ENCODE results near the gene ST3GAL2.

Gene ST3GAL2, protein sequence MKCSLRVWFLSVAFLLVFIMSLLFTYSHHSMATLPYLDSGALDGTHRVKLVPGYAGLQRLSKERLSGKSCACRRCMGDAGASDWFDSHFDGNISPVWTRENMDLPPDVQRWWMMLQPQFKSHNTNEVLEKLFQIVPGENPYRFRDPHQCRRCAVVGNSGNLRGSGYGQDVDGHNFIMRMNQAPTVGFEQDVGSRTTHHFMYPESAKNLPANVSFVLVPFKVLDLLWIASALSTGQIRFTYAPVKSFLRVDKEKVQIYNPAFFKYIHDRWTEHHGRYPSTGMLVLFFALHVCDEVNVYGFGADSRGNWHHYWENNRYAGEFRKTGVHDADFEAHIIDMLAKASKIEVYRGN

DNA sequence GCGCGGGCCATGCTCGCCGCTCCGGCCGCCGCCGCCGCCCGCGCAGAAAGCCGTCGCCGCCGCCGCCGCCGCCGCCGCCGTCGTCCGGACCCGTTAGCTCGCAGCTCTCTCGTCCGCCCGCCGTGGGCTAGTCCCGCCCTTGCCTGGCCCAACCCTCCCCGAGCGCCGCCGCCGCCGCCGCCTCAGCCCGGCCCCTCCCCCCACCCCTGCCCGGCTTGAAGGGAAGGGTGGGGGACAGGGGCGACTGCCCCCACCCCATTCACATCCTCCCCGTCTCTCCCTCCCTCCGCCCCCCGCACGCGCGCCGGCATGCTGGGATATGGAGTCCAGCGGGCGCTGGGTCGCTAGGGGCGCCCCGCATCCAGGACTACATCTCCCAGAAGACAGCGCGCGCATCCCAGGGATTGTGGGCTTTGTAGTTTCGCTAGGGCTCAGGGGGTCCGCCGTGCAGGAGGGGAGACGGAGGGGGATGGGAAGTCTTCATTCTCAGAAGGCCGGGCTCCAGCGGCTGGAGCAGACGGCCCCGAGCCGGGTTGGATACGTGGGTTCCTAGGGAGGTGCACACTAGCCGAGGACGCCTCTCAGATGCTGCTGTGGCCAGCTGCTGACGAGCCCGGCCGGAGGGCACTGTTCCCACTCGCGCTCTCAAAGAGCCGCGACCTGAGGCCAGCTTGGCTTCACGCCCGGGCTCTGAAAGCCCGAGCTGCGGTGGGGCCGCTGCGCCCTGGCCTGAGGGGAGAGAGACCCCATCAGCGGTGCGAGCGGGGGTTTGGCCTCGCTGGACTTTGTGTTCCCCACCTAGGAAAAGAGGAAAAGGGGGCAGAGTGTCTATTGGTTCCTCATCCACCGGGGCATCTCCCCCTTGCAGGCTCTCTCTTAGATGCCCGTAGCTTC is at the start of gene ST3GAL2:
Gene ST3GAL2, minus strand, starts transcription at position 132 of the 894 bp plus-strand sequence. CDS start 40,570 bp downstream, outside the sequence.
- H3K27me3 ChIP-seq (ENCODE audit: control insufficient read depth, insufficient read depth, low read length), result peaks cover 2% of the 10 kb centered on the region
- H3K4me3 ChIP-seq (ENCODE audit: low read depth, low read length), result peak within 1 kb of the TSS; percentile 84
- peaks cover 3% of the 10 kb centered on the region for H3K36me3 ChIP-seq (ENCODE audit: control insufficient read depth, insufficient read depth, low read length)
- H3K4me1 ChIP-seq (ENCODE audit: control insufficient read depth, insufficient read depth, low read length), result peaks cover 19% of the 10 kb centered on the region
- peak within 1 kb of the TSS; percentile 70 for H3K9ac ChIP-seq (ENCODE audit: low read depth, low read length)
- no peaks in the 10 kb centered on the region for H3K9me3 ChIP-seq (ENCODE audit: control insufficient read depth, insufficient read depth, low read length)

DNA sequence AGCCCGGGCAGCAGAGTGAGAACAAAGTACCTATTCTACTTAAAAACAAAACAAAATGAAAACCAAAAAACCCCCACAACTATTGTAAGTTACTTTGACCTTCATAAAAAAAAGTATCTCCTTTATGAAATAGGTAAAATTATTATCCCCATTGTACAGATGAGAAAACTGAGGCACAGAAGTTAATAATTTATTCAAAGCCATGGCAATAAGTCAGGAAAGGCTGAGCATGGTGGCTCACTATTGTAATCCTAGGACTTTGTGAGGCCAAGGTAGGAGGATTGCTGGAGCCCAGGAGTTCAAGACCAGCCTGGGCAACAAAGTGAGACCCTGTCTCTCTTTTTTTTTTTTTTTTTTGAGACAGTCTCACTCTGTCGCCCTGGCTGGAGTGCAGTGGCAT is 46.0 kb upstream of the ST3GAL2 start:
- Histone ChIP-seq H3K4me3 (ENCODE audit: low read depth, low read length) (no peak overlapping the region), H3K9me3 (ENCODE audit: control insufficient read depth, insufficient read depth, low read length) (no peaks in the 10 kb centered on the region), H3K36me3 (ENCODE audit: control insufficient read depth, insufficient read depth, low read length) (peaks cover 29% of the 10 kb centered on the region), H3K9ac (ENCODE audit: low read depth, low read length) (no peak overlapping the region), H3K27me3 (ENCODE audit: control insufficient read depth, insufficient read depth, low read length) (no peaks in the 10 kb centered on the region), H3K4me1 (ENCODE audit: control insufficient read depth, insufficient read depth, low read length) (no peaks in the 10 kb centered on the region)

DNA sequence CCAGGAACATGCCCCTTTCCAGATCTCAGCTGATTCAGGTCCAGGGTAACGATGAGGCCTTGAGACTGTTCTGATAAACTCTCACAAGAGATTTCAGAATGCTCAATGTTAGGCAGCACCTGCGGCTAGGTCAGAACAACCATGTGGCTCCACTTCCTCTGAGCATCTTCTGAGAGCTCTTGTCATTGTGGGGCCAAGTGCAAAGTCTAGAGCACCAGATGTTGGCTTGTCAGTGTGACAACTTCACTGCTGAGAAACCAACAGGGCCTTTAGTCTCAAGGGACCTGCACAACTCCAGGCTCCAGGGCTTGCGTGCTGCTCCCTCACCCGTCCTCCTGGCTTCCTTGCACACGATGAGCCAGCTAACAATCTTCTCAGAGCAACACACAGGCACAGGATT is 44.5 kb upstream of the ST3GAL2 start:
- H3K4me3 ChIP-seq (ENCODE audit: low read depth, low read length), result no peak overlapping the region
- H3K9ac ChIP-seq (ENCODE audit: low read depth, low read length), result no peak overlapping the region
- no peaks in the 10 kb centered on the region for H3K9me3 ChIP-seq (ENCODE audit: control insufficient read depth, insufficient read depth, low read length)
- no peaks in the 10 kb centered on the region for H3K4me1 ChIP-seq (ENCODE audit: control insufficient read depth, insufficient read depth, low read length)
- H3K27me3 ChIP-seq (ENCODE audit: control insufficient read depth, insufficient read depth, low read length), result no peaks in the 10 kb centered on the region
- peaks cover 36% of the 10 kb centered on the region for H3K36me3 ChIP-seq (ENCODE audit: control insufficient read depth, insufficient read depth, low read length)

- Histone ChIP-seq H3K9ac (ENCODE audit: low read depth, low read length) (no peak overlapping the region), H3K9me3 (ENCODE audit: control insufficient read depth, insufficient read depth, low read length) (no peaks in the 10 kb centered on the region), H3K36me3 (ENCODE audit: control insufficient read depth, insufficient read depth, low read length) (peaks cover 36% of the 10 kb centered on the region), H3K27me3 (ENCODE audit: control insufficient read depth, insufficient read depth, low read length) (no peaks in the 10 kb centered on the region), H3K4me1 (ENCODE audit: control insufficient read depth, insufficient read depth, low read length) (no peaks in the 10 kb centered on the region), H3K4me3 (ENCODE audit: low read depth, low read length) (no peak overlapping the region)
These were observed 43.7 kb upstream of the ST3GAL2 start for GRCh38 chr16:70482624-70483023.

DNA sequence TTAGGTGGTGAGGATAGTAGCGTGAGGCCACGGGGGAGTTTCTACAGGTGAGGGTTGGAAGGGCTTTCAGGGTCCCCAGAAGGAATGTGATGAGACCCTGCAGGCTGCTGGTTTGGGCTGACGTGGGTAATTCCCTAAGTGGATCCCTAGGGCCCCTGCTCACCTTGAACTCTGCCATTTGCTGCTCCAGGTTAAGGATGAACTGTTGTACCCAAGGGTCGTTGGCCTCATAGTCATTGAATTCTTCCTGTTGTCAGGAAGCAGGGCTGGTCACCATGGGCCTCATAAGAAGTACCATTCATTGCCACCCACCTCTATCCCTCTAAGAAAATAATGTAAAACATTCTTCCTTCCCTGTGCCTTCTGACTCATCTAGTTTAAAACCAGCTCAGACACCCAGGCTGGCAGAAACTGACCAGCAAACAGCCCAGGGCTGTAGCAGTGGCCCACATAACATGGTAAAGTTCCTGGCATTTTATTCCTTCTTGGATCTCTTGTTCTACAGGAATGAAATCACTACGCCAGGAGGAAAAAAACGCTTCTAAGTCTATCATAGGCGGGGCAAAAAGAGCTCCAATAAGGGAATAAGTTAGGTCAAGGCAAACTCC is 43.1 kb upstream of the ST3GAL2 start:
- Histone ChIP-seq H3K36me3 (ENCODE audit: control insufficient read depth, insufficient read depth, low read length) (peaks cover 36% of the 10 kb centered on the region), H3K4me3 (ENCODE audit: low read depth, low read length) (no peak overlapping the region), H3K9ac (ENCODE audit: low read depth, low read length) (no peak overlapping the region), H3K27me3 (ENCODE audit: control insufficient read depth, insufficient read depth, low read length) (no peaks in the 10 kb centered on the region), H3K4me1 (ENCODE audit: control insufficient read depth, insufficient read depth, low read length) (no peaks in the 10 kb centered on the region), H3K9me3 (ENCODE audit: control insufficient read depth, insufficient read depth, low read length) (no peaks in the 10 kb centered on the region)

DNA sequence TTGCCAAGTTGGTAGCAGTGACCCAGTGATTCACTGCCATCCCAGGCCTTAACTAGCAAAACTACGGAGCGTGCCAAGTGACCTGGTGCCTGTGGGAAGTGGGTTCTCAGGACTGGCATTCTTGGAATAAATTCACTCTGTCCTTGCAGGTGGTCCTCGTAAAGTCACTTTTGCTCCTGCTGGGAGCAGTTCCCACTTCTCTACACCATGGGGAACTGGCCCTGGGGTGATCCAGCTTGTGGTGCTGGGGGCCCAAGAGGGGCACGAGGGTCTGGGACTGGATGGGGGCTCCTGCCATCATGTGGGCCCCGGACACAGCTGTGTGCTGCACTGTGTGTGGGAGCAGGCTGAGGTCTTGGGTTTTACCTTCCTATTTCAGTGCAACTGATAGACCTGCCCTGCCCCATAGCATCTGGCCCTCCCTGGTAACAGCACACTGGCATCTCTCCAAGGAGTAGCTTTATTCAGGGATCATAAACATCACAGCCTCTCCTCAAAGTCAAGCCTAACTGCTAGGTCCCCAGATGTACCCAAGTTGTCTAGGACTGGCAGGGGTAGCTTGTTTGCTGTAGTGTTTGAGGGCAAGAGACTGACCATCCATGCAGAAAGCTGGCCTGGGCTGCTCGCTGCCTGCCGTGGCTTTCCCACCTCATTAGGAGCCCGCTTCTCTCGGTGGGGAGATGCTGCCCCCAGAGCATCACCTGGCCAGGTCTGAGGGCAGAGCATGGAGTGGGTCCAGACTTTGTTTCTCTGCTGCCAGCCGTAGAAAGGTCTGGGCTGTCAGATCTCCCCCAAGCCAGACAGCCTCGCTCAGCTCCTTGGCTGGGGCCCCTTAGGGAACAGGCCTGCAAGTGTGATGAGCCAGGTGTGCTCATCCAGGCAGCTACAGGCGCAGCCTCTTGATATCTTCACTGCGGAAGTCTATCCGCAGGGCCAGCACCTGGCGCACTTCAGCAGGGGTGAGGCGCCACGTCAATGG is 41.5 kb upstream of the ST3GAL2 start:
- Histone ChIP-seq H3K27me3 (ENCODE audit: control insufficient read depth, insufficient read depth, low read length) (no peaks in the 10 kb centered on the region), H3K36me3 (ENCODE audit: control insufficient read depth, insufficient read depth, low read length) (peaks cover 36% of the 10 kb centered on the region), H3K9ac (ENCODE audit: low read depth, low read length) (no peak overlapping the region), H3K4me1 (ENCODE audit: control insufficient read depth, insufficient read depth, low read length) (no peaks in the 10 kb centered on the region), H3K9me3 (ENCODE audit: control insufficient read depth, insufficient read depth, low read length) (no peaks in the 10 kb centered on the region), H3K4me3 (ENCODE audit: low read depth, low read length) (no peak overlapping the region)

DNA sequence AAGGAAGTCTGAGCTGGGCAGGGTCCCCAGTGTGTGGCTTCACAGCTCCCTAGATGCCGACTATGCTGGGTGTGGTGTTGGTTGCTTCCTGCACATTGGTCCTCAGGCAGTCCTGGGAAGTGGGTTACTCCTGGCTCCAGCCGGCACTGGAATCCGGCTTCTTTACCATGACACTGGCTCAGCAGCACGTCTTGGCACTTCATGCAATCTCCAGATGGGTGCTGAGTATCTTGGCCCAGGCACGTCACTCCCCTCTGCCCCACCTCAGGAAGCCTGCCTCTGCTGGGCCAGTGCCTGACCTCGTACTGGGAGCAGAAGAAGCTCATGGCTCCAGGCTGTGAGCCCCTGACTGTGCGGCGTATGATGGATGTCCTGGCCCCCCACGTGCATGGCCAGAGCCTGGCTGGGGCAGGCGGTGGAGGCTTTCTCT is 40.0 kb upstream of the ST3GAL2 start:
- Histone ChIP-seq H3K9ac (ENCODE audit: low read depth, low read length) (no peak overlapping the region), H3K4me3 (ENCODE audit: low read depth, low read length) (no peak overlapping the region), H3K9me3 (ENCODE audit: control insufficient read depth, insufficient read depth, low read length) (no peaks in the 10 kb centered on the region), H3K36me3 (ENCODE audit: control insufficient read depth, insufficient read depth, low read length) (peaks cover 35% of the 10 kb centered on the region), H3K27me3 (ENCODE audit: control insufficient read depth, insufficient read depth, low read length) (no peaks in the 10 kb centered on the region), H3K4me1 (ENCODE audit: control insufficient read depth, insufficient read depth, low read length) (no peaks in the 10 kb centered on the region)

DNA sequence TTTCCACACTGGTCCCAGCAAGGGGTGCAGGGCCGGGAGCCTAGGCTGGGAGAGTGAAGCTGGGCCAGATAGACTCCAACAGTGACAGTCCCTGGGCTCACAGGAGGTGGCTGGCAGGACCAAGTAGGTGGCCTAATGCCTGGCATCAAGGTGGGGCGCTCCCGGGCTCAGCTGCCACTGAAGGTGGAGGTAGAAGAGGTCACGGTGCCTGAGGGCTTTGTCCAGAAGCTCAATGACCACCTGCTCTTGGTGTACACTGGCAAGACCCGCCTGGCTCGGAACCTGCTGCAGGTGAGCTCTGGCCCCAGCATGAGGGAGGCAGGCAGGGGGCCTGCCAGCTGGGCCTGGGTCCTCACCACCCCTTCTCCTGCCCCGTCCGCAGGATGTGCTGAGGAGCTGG is 39.3 kb upstream of the ST3GAL2 start:
- Histone ChIP-seq H3K36me3 (ENCODE audit: control insufficient read depth, insufficient read depth, low read length) (peaks cover 28% of the 10 kb centered on the region), H3K4me3 (ENCODE audit: low read depth, low read length) (no peak overlapping the region), H3K9me3 (ENCODE audit: control insufficient read depth, insufficient read depth, low read length) (no peaks in the 10 kb centered on the region), H3K27me3 (ENCODE audit: control insufficient read depth, insufficient read depth, low read length) (no peaks in the 10 kb centered on the region), H3K4me1 (ENCODE audit: control insufficient read depth, insufficient read depth, low read length) (no peaks in the 10 kb centered on the region), H3K9ac (ENCODE audit: low read depth, low read length) (no peak overlapping the region)

- no peak overlapping the region for H3K9ac ChIP-seq (ENCODE audit: low read depth, low read length)
- H3K4me1 ChIP-seq (ENCODE audit: control insufficient read depth, insufficient read depth, low read length), result no peaks in the 10 kb centered on the region
- peaks cover 23% of the 10 kb centered on the region for H3K36me3 ChIP-seq (ENCODE audit: control insufficient read depth, insufficient read depth, low read length)
- H3K27me3 ChIP-seq (ENCODE audit: control insufficient read depth, insufficient read depth, low read length), result no peaks in the 10 kb centered on the region
- H3K9me3 ChIP-seq (ENCODE audit: control insufficient read depth, insufficient read depth, low read length), result no peaks in the 10 kb centered on the region
- no peak overlapping the region for H3K4me3 ChIP-seq (ENCODE audit: low read depth, low read length)
These were observed 37.5 kb upstream of the ST3GAL2 start for GRCh38 chr16:70476272-70477020.

DNA sequence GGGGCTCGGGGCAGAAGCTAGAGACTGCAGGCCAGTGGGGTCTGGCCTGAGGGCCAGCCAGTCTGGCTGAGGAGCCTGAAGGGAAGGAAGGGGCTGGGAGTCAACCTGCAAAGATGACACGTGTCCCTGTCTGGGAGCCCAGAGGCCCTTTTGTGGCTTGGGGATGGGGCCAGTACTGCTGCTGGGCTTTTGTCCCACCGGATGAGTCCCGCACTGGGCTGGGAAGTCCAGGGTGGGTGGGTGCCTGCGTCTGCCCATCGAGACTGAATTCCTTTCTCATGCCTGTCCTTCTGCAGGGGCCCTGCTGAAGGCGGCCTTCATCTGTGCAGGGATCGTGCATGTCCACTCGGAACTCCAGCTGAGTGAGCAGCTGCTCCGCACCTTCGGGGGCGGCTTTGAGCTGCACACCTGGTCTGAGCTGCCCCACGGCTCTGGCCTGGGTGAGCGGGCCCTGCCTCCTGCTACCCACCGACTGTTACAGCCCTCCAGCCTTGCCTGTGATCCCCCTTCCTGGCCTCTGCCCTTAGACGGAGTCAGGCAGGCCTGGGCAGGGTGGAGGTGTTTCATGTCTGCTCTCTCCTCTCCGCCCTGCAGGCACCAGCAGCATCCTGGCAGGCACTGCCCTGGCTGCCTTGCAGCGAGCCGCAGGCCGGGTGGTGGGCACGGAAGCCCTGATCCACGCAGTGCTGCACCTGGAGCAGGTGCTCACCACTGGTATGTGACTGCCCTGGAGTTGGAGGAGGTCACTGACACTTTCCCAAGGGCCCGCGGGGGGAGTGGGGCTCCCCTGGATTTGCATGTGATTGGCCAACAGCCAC is 36.4 kb upstream of the ST3GAL2 start:
- Histone ChIP-seq H3K4me1 (ENCODE audit: control insufficient read depth, insufficient read depth, low read length) (no peaks in the 10 kb centered on the region), H3K9me3 (ENCODE audit: control insufficient read depth, insufficient read depth, low read length) (no peaks in the 10 kb centered on the region), H3K4me3 (ENCODE audit: low read depth, low read length) (no peak overlapping the region), H3K36me3 (ENCODE audit: control insufficient read depth, insufficient read depth, low read length) (peaks cover 12% of the 10 kb centered on the region), H3K27me3 (ENCODE audit: control insufficient read depth, insufficient read depth, low read length) (no peaks in the 10 kb centered on the region), H3K9ac (ENCODE audit: low read depth, low read length) (no peak overlapping the region)

All from iPS-15b (cell line).